A673 (cell line): Measurements from ENCODE around the gene PSMA2.

Experiments
- EZH2 ChIP-seq: fragments of 200-600 bp; sonication (generic); IDR thresholded peaks from 2 replicates; pipeline ENCODE4 v1.6.1; 2017; ENCODE audit warnings: borderline replicate concordance, low read depth, mild to moderate bottlenecking, mixed read lengths, antibody characterized with exemption, low read length; ENCODE audit not compliant: poor library complexity, severe bottlenecking
- TF ChIP-seq, protein P1 (sequence below): fragments of 300-800, 200-600 bp; sonication (generic); conservative IDR thresholded peaks from 2 replicates; pipeline ENCODE4 v1.5.1; 2017; ENCODE audit warnings: low read depth, mild to moderate bottlenecking, antibody characterized with exemption, low read length, moderate library complexity, mixed read lengths

DNA sequence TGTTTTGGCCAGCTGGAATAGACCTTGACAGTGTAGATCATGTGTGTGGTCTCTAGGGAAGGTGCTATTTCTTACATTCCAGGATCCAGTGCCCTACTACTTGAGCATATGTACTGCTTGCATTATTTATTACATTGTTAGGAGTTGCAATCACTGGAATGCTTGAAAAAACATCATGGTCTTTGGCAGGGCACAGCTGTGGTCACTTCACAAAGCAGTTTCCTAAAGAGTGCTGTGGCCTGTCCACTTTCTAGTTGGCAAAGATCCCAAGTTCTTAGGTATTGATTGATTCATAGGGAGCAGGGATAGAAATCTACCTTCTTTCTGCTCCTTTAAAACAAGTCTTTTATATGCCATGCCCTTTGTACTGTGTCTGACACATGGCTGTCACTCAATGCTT is 24.7 kb downstream of the PSMA2 start:
- TF ChIP-seq, protein P1, sequence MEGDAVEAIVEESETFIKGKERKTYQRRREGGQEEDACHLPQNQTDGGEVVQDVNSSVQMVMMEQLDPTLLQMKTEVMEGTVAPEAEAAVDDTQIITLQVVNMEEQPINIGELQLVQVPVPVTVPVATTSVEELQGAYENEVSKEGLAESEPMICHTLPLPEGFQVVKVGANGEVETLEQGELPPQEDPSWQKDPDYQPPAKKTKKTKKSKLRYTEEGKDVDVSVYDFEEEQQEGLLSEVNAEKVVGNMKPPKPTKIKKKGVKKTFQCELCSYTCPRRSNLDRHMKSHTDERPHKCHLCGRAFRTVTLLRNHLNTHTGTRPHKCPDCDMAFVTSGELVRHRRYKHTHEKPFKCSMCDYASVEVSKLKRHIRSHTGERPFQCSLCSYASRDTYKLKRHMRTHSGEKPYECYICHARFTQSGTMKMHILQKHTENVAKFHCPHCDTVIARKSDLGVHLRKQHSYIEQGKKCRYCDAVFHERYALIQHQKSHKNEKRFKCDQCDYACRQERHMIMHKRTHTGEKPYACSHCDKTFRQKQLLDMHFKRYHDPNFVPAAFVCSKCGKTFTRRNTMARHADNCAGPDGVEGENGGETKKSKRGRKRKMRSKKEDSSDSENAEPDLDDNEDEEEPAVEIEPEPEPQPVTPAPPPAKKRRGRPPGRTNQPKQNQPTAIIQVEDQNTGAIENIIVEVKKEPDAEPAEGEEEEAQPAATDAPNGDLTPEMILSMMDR = no peak
- no peak for TF ChIP-seq EZH2
